ENCODE data around the gene SMARCE1.

Gene SMARCE1

DNA sequence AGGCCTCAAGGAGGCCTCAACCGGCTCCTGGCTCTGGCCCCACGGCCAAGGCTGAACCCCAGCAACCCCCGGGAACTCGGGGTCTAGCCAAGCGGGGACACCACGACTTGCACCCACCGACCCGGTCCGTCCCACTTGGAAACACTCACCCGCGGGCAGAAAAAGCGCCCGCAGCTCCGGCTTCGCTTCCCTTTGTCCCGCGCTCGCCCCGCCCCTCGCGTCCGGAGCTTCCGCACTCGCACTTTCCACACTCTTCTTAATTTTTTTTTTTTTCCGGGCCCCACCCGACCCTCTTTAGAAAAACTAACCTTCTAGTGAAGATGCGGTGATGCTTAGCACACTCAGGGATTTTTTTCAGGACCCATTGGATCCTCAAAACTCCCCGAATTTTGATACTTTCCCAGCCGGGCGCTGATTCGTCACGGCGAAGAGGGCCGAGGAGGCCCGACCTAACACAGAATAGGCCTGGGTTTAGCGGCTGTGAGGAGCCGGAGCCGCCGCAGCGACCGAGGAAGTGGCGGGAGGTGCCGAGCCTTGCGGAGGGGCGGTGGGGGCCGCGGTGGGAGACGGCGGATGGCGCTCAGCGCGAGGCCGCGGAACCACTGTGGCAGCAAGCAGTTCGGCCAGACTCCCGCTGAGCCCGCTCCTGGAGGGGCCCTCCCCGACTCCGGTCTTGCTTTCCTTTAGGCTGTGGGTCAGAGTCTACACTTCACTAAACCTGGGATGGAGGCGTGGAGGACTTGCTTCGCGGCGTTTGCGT is at the start of gene SMARCE1:
SMARCE1 (minus strand) TSS at position 195 of the 760 bp plus-strand sequence. CDS start 2,016 bp downstream, outside the sequence.
- POLR2A ChIA-PET = interaction anchor here (0.6 to 3.2 kb wide), 19 partner anchors 10 to 894 kb away, joined by 3 to 14 read pairs (median 4); partner anchors contain the start of gene KRT222
- TF ChIP-seq NFRKB (IDR thresholded peaks at IDR 0.05) (0 out of 2 replicates have a peak, but pooled peaks have one; percentile 45), L3MBTL2 (conservative IDR thresholded peaks at IDR 0.05) (peak; percentile 51; the same call in 1 of the 2 replicates), ELF4 (IDR thresholded peaks at IDR 0.05) (no peak)
- DNase-seq (ENCODE audit: extremely low spot score) = peak; percentile 56
- CTCF ChIA-PET = no interaction called here

DNA sequence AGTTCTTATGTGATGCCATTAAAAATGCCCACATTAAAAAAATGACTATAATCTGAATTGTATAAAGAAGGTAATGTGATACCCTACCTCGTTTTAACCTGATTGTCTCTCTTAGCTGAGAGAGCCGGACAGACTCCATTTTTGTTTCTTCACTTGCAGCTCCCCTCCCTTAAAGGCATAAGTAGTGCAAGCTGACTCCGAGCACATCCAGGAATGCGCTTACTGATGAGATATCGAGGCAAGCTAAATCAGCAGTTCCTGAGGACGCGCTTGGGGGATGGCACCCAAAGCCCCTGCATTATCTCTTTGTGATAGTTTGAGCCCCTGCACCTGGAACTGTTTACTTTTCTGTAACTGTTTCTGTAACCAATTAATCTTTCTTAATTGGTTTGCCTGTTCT is 49.7 kb upstream of the SMARCE1 start:
- ChIA-PET CTCF (interaction anchor here (0.7 to 1.1 kb wide), 2 partner anchors 44 to 82 kb away, joined by 3 to 4 read pairs; no protein-coding TSS in a partner anchor), POLR2A (interaction anchor here (1.8 kb wide), 1 partner anchor 50 kb away, joined by 6 read pairs; the partner anchor contains the start of gene SMARCE1)
- TF ChIP-seq BHLHE40 (IDR thresholded peaks at IDR 0.05; ENCODE audit: borderline replicate concordance) (no peak), HDGF (IDR thresholded peaks at IDR 0.05; ENCODE audit: borderline replicate concordance) (no peak), LEF1 (IDR thresholded peaks at IDR 0.05; ENCODE audit: borderline replicate concordance) (no peak), CTBP1 (IDR thresholded peaks at IDR 0.05; ENCODE audit: borderline replicate concordance) (no peak), L3MBTL2 (conservative IDR thresholded peaks at IDR 0.05) (no peak)
- TF ChIP-seq, protein P1, sequence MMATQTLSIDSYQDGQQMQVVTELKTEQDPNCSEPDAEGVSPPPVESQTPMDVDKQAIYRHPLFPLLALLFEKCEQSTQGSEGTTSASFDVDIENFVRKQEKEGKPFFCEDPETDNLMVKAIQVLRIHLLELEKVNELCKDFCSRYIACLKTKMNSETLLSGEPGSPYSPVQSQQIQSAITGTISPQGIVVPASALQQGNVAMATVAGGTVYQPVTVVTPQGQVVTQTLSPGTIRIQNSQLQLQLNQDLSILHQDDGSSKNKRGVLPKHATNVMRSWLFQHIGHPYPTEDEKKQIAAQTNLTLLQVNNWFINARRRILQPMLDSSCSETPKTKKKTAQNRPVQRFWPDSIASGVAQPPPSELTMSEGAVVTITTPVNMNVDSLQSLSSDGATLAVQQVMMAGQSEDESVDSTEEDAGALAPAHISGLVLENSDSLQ (IDR thresholded peaks at IDR 0.05) = no peak
- DNase-seq (ENCODE audit: extremely low spot score) = no peak

DNA sequence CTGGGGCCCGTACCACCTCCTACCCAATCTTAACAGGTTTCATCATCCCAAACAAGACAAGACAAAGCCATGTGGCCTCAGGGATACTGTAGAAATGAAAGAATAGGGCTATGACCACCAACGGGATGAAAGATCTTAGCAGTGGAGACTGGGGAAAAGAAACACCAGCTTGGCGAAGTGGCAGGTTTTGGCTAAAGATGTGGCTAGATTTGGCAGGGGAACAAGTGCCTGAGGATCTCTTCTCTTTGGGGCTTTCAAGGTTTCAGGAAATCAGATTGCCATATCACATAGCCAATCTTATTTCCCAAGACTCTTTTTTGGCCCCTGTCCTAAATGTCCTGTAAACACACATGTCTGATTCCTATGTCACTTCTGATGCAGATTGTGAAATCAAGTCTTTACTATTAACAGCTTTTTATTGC is 49.0 kb upstream of the SMARCE1 start:
- POLR2A ChIA-PET = interaction anchor here (1.8 kb wide), 1 partner anchor 49 kb away, joined by 6 read pairs; the partner anchor contains the start of gene SMARCE1
- CTCF ChIA-PET = interaction anchor here (0.7 to 1.1 kb wide), 2 partner anchors 43 to 81 kb away, joined by 3 to 4 read pairs; no protein-coding TSS in a partner anchor
- TF ChIP-seq ARNT (IDR thresholded peaks at IDR 0.05) (no peak), SP1 (IDR thresholded peaks at IDR 0.05) (no peak), FOXK2 (IDR thresholded peaks at IDR 0.05) (no peak), LEF1 (IDR thresholded peaks at IDR 0.05; ENCODE audit: borderline replicate concordance) (no peak), TARDBP (IDR thresholded peaks at IDR 0.05) (no peak), ZNF384 (IDR thresholded peaks at IDR 0.05) (no peak), NFRKB (IDR thresholded peaks at IDR 0.05) (no peak), FOXM1 (IDR thresholded peaks at IDR 0.05; ENCODE audit: borderline replicate concordance) (no peak), FOXA1 (IDR thresholded peaks at IDR 0.05) (no peak), BHLHE40 (IDR thresholded peaks at IDR 0.05; ENCODE audit: borderline replicate concordance) (no peak)
- TF ChIP-seq, protein P1 (IDR thresholded peaks at IDR 0.05) = no peak
- no peak for DNase-seq (ENCODE audit: extremely low spot score)

DNA sequence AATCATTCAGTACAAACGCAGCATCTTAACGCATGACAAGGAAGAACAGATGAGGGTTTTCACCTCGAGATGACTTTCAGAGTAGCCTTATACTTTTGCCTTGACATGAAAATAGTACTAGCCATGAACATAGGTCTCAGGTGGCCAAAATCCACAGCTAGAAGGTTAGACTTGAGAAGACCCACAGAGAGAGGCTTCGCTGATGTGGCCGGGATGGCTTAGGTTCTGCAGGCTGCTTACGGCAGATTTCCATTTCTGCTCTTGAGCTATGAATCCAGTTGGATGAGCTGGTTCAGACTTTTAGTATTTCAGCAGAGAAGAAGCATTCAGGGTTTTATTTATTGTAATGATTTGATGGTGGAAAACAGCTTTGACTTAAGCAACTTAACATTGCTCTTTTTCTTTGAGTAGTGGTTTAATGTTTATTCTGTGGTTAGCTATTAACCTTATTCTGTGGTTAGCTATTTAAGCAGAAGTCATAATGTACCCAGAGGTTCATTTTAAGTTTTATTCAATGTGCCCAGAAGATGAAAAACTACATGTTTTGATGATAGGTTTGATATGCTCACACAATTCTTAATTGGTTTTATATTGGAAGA is 48.4 kb upstream of the SMARCE1 start:
- CTCF ChIA-PET = no interaction called here

DNA sequence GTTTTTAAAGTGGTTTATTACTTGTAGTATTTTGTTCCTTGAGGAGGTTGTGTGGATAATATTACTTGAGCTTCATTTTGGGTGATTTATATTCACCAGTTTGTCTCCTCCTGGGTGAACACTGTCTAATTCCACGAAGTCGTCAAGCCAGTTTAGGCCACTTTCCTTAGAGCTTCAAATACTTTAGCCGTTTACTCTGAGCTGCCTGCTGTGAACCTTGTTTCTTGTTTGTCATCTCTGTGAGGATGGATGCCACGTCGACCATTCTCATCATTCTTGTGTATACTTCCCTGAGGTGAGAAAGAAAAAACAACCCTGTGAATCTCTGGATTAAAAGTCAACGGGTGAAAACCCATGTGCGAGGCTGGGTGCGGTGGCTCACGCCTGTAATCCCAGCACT is 47.0 kb upstream of the SMARCE1 start:
- ChIA-PET CTCF (no interaction called here), POLR2A (no interaction called here)
- DNase-seq (ENCODE audit: extremely low spot score) = no peak
- TF ChIP-seq FOXM1 (IDR thresholded peaks at IDR 0.05; ENCODE audit: borderline replicate concordance) (no peak), SUZ12 (IDR thresholded peaks at IDR 0.05) (no peak), CTBP1 (IDR thresholded peaks at IDR 0.05; ENCODE audit: borderline replicate concordance) (no peak), LEF1 (IDR thresholded peaks at IDR 0.05; ENCODE audit: borderline replicate concordance) (no peak), NFRKB (IDR thresholded peaks at IDR 0.05) (no peak), L3MBTL2 (conservative IDR thresholded peaks at IDR 0.05) (no peak), ARNT (IDR thresholded peaks at IDR 0.05) (no peak), ELF4 (IDR thresholded peaks at IDR 0.05) (no peak), HDGF (IDR thresholded peaks at IDR 0.05; ENCODE audit: borderline replicate concordance) (no peak), FOXA1 (IDR thresholded peaks at IDR 0.05) (no peak), FOXK2 (IDR thresholded peaks at IDR 0.05) (no peak), BHLHE40 (IDR thresholded peaks at IDR 0.05; ENCODE audit: borderline replicate concordance) (no peak)
- TF ChIP-seq, protein P1 (IDR thresholded peaks at IDR 0.05) = no peak

More for the DNA sequence above, 48.4 kb upstream of the SMARCE1 start:
- POLR2A ChIA-PET = interaction anchor here (0.9 kb wide), 1 partner anchor 48 kb away, joined by 3 read pairs; no protein-coding TSS in a partner anchor
- no peak for DNase-seq (ENCODE audit: extremely low spot score)
- TF ChIP-seq NFRKB (IDR thresholded peaks at IDR 0.05) (no peak), TARDBP (IDR thresholded peaks at IDR 0.05) (no peak), LEF1 (IDR thresholded peaks at IDR 0.05; ENCODE audit: borderline replicate concordance) (no peak), SP1 (IDR thresholded peaks at IDR 0.05) (no peak), ZNF384 (IDR thresholded peaks at IDR 0.05) (no peak), BHLHE40 (IDR thresholded peaks at IDR 0.05; ENCODE audit: borderline replicate concordance) (no peak)
- TF ChIP-seq, protein P1 (IDR thresholded peaks at IDR 0.05) = no peak

All from HEK293T (cell line).